Measurements from ENCODE around the gene SOBP.

SOBP gene

GRCh38 chr6:107657755-107658461 lies 168.0 kb downstream of the SOBP start:
- peak; percentile 54 for DNase-seq (ENCODE audit: low read depth)
- no peak overlapping the region for H3K4me3 ChIP-seq (replicated peaks; ENCODE audit: low read depth, low read length)
- no peak for TF ChIP-seq CTCF (IDR thresholded peaks at IDR 0.05; ENCODE audit: low read length, missing control alignments)

GRCh38 chr6:107658920-107659865 lies 169.3 kb downstream of the SOBP start:
- H3K4me3 ChIP-seq (replicated peaks; ENCODE audit: low read depth, low read length), result no peak overlapping the region
- no peak for TF ChIP-seq CTCF (IDR thresholded peaks at IDR 0.05; ENCODE audit: low read length, missing control alignments)
- DNase-seq (ENCODE audit: low read depth), result no peak

GRCh38 chr6:107660839-107661238 lies 170.9 kb downstream of the SOBP start:
- no peak for DNase-seq (ENCODE audit: low read depth)
- H3K4me3 ChIP-seq (replicated peaks; ENCODE audit: low read depth, low read length), result no peak overlapping the region
- TF ChIP-seq CTCF (IDR thresholded peaks at IDR 0.05; ENCODE audit: low read length, missing control alignments), result no peak

GRCh38 chr6:107661291-107661690 lies 171.4 kb downstream of the SOBP start:
- DNase-seq (ENCODE audit: low read depth), result no peak
- no peak for TF ChIP-seq CTCF (IDR thresholded peaks at IDR 0.05; ENCODE audit: low read length, missing control alignments)
- H3K4me3 ChIP-seq (replicated peaks; ENCODE audit: low read depth, low read length), result no peak overlapping the region

- no peak for DNase-seq (ENCODE audit: low read depth)
- H3K4me3 ChIP-seq (replicated peaks; ENCODE audit: low read depth, low read length), result no peak overlapping the region
- TF ChIP-seq CTCF (IDR thresholded peaks at IDR 0.05; ENCODE audit: low read length, missing control alignments), result no peak
Measured at GRCh38 chr6:107662333-107662732, 172.4 kb downstream of the SOBP start.

- TF ChIP-seq CTCF (IDR thresholded peaks at IDR 0.05; ENCODE audit: low read length, missing control alignments), result no peak
- no peak for DNase-seq (ENCODE audit: low read depth)
- H3K4me3 ChIP-seq (replicated peaks; ENCODE audit: low read depth, low read length), result no peak overlapping the region
Measured at GRCh38 chr6:107663308-107663707, 173.4 kb downstream of the SOBP start.

Data from fibroblast of pulmonary artery (primary cell).